ENCODE measurements around the gene LDB1.

DNA sequence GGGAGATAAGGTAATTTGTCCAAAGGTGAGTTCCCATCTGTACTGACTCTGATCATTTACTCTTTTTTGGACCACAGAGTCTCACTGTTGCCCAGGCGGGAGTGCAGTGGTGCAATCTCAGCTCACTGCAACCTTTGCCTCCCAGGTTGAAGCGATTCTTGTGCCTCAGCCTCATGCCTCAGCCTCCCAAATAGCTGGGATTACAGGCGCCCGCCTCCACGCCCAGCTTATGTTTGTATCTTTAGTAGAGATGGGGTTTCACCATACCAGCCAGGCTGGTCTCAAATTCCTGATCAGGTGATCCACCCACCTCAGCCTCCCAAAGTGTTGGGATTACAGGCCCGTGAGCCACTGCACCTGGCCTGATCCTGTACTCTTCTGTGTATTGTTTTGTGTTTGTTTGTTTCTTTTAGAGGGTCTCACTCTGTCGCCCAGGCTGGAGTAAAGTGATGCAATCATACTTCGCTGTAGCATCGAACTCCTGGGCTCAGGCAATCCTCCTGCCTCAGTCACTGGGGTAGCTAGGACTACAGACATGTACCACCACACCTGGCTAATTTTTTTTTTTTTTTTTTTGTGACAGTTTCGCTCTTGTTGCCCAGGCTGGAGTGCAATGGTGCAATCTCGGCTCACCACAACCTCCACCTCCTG, 34.4 kb upstream of the LDB1 start:
- TF ChIP-seq POLR2A (IDR thresholded peaks at IDR 0.05; ENCODE audit: low read length) (no peak), GATA1 (IDR thresholded peaks at IDR 0.05; ENCODE audit: low read depth, low read length) (no peak)
